Brain pericyte (primary cell): ENCODE results near the gene INPP4B.
"Not testable (repeated sequence)": the region's sequence is repeated elsewhere in the genome, so short reads cannot be mapped to it uniquely, and the experiment has no call there.

Experiments
- DNase-seq: peaks from one replicate; pipeline ENCODE4 v3.0.0-alpha.2; 2012; ENCODE audit warnings: low read depth, low spot score

The INPP4B gene

GRCh38 chr4:142826503-142827241 lies 19.4 kb downstream of the INPP4B start:
- no peak for DNase-seq

GRCh38 chr4:142824368-142824767 lies 21.7 kb downstream of the INPP4B start:
- DNase-seq: no peak

- no peak for DNase-seq
Observed at GRCh38 chr4:142823796-142824195, 22.3 kb downstream of the INPP4B start.

DNA sequence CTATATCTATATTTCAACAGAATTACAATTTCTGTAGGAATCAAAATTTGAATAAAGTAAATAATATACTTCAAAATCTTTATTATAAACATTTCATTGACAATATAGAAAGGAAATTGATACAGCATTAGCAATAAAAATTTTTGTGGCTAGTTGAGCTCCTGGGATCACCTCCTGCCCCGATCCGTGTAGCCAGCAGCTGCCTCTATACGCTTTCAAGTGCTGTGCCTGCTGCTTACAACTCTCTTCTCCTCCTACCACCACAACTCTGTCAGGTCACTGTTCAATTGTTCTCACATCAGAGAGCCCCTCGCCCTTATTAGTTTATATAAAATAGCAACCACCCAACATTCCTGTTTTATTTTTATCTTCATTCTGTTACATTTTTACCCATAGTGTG lies 27.6 kb downstream of the INPP4B start:
- DNase-seq: no peak

DNA sequence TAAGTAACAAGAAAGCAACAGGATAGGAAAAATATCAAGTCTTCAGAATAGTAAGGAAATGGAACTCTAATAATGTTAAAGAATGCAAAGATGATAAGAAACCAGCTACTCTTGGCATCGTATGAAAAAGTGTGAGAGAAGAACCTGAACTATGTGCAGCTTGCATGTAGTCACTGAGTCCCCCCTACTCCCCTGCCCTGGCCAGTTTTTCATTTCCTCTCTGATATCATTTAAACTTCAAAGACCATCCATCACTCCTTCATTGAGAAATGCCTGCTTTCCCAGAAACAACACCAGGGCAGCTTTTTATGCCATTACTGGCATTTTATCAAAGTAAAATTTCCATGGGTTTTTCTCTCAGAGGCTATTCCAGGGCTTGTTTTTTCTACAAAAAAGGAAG lies 28.1 kb downstream of the INPP4B start:
- DNase-seq: no peak

DNA sequence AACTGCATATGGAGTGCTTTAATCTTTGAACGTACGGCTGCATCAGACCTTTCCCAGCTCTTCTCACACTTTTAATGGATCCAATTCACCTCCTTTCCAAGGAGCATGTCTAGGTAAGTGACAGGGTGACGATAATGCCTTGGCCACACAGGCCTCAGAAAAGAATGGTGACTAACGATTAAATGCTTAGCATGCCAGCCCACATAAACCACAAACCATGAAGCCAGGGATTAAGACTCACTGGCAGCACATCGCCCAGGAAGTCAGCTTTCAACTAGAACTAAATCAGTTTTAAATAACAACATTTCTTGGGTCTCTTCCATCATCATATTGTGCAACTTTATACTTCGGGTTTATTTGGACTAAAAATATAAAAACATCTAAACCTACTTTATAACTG lies 28.7 kb downstream of the INPP4B start:
- DNase-seq: peak; percentile 50

GRCh38 chr4:142815834-142816233 lies 30.3 kb downstream of the INPP4B start:
- DNase-seq: peak; percentile 10

DNA sequence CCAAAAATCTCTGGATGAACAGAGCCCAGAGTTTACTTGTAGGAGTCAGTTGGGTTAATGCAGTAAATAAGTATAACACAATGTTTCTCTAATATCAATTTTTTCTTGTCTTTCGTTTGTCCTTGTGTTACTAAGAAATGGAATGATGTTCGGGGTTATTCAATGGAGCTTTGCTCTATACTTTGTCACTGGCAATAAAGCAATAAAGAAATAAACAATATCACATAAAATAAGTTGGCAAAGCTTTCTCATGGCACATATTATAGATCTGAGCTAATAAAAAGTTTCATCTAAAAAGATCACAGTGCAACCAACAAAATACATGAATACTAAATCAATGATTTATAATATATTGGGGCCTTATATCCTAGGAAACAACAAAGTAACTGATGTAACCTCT lies 32.7 kb downstream of the INPP4B start:
- no peak for DNase-seq

- DNase-seq: no peak
Observed at GRCh38 chr4:142812091-142812490, 34.0 kb downstream of the INPP4B start.

DNA sequence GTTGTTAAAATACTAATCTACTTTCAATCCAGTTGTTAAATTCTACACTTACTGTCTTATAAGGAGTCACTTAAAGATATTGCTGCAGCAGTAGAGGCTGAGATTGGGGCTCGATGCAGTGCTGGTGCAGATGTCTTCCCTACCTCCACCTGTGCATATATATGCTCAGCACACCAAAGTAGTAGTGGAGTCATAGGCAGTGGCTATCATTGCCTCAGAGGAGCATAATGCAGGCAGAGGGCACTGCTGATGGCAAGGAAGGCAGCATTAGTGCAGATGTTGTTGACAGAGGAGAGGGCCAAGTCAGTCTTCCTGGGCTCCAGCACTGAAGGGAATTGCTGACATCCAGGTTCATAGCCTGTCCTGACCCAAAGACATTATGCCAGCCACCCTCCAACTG lies 35.1 kb downstream of the INPP4B start:
- DNase-seq: no peak

GRCh38 chr4:142809559-142809958 lies 36.5 kb downstream of the INPP4B start:
- no peak for DNase-seq

DNA sequence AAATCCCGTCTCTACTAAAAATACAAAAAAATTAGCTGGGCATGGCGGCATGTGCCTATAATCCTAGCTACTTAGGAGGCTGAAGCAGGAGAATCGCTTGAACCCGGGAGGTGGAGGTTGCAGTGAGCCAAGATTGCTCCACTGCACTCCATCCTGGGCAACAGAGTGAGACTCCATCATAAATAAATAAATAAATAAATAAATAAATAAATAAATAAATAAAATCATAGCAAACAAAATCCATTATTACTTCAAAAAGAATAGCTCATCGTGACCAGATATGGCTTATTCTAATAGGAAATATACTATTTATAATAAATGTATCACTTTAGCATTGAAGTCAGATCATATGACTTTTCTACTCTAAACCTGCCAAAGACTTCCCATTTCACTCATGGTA lies 42.2 kb downstream of the INPP4B start:
- DNase-seq: not testable (repeated sequence)

GRCh38 chr4:142801966-142802365 lies 44.1 kb downstream of the INPP4B start:
- no peak for DNase-seq

- no peak for DNase-seq
Observed at GRCh38 chr4:142781114-142781513, 65.0 kb downstream of the INPP4B start.

DNA sequence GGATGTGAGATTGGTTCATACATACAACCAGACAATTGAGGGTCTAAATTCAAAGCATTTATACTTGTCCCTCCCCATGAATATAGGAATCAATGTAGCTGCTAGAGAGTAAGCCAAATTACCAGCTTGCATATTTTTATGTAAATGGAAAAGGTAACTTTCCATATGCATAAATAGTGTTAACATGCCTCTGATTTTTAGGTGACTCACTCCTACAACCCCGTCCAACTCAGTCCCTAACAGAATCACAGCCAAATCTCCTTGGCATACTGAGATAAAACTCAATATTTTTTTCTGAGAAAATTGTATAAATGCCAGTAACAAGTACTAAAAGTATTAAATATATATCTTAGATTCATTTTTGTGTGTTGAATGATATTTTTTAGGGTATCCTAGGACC lies 67.2 kb downstream of the INPP4B start:
- DNase-seq: no peak

- no peak for DNase-seq
Observed at GRCh38 chr4:142778430-142778829, 67.7 kb downstream of the INPP4B start.

GRCh38 chr4:142777045-142777743 lies 68.9 kb downstream of the INPP4B start:
- no peak for DNase-seq

- no peak for DNase-seq
Observed at GRCh38 chr4:142776026-142776425, 70.1 kb downstream of the INPP4B start.

DNA sequence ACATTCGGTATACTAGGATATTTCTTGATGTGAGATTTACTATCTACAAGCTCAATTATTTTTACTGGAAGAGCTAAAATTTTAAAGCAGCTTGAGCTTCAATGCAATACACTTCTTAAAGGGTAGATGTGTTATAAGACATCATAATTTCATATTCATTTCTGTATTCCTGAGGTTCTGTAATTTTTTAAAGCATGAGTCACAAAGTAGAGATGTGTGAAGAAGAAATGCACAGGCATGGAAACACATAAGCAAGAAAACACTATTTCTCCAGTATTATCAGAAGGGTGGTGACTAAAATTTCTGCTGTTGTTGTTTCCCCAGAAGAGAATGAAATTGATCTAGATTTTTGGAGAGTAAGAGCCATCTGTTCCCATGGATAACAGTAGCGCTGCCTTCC lies 72.6 kb downstream of the INPP4B start:
- DNase-seq: no peak

- no peak for DNase-seq
Observed at GRCh38 chr4:142762280-142762679, 83.8 kb downstream of the INPP4B start.

DNA sequence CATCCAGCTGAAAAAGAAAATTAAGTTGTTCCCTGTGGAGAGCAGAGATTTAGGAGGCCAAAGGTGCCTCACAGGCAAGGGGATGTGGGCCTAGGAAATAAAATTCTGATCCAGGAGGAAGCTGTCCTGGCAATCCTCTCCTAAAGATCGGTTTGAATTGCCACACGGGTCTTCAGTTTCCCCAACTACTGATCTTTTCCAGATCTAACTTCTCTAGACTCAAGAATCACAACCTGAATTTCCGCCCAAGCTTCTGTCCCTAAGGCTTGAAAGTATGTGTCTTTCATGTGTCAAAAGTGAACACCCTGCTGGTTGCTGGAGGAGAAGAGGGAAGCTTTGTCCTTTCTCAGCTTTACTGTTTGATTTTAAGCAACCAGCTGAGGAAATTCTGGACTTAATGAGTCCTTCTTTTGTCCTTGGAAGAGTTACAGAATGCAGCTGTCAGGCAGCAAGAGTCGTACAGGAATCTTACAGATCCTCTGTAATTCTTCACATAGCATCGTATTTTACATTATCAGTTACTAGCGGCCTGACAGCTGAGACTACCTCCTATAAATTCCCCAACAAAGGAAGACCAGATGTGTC lies 93.8 kb downstream of the INPP4B start:
- DNase-seq: no peak

GRCh38 chr4:142743121-142743825 lies 102.8 kb downstream of the INPP4B start:
- DNase-seq: no peak
